GM23248 (cell line): ENCODE results near the gene ADAMTS3. TPM values are rescaled to one million over a fixed set of nuclear protein-coding genes. Genes with fewer than 3 reads are reported as not detected.

Experiments used
- DNase-seq: peaks from one replicate; pipeline ENCODE4 v3.0.0-alpha.2; 2015
- H2AFZ ChIP-seq: fragments of 200-600 bp; sonication (generic); 2 replicates; pipeline ENCODE4 v1.6.1; 2016; ENCODE audit warnings: antibody characterized with exemption
- H3F3A ChIP-seq: fragments of 200-600 bp; sonication (generic); 2 replicates; pipeline ENCODE4 v1.6.1; 2016; ENCODE audit warnings: mild to moderate bottlenecking, antibody characterized with exemption, mixed run types; ENCODE audit not compliant: insufficient read depth
- H3K27ac ChIP-seq: fragments of 200-600 bp; sonication (generic); 2 replicates; pipeline ENCODE4 v1.5.1; 2016; ENCODE audit warnings: mild to moderate bottlenecking
- H3K27me3 ChIP-seq: fragments of 200-600 bp; sonication (generic); replicated peaks from 2 replicates; pipeline ENCODE4 v1.6.1; 2016; ENCODE audit warnings: mild to moderate bottlenecking; ENCODE audit not compliant: insufficient read depth
- H3K36me3 ChIP-seq: fragments of 200-600 bp; sonication (generic); 2 replicates; pipeline ENCODE4 v1.6.1; 2016; ENCODE audit warnings: low read depth, mild to moderate bottlenecking
- H3K4me1 ChIP-seq: fragments of 200-600 bp; sonication (generic); 2 replicates; pipeline ENCODE4 v1.6.1; 2016; ENCODE audit warnings: mild to moderate bottlenecking; ENCODE audit not compliant: insufficient read depth
- H3K4me2 ChIP-seq: fragments of 200-600 bp; sonication (generic); one replicate; pipeline ENCODE4 v1.6.1; 2016; ENCODE audit warnings: mild to moderate bottlenecking; ENCODE audit not compliant: unreplicated experiment
- H3K4me3 ChIP-seq: fragments of 200-600 bp; sonication (generic); 2 replicates; pipeline ENCODE4 v1.5.1; 2016; ENCODE audit warnings: mild to moderate bottlenecking
- H3K79me2 ChIP-seq: fragments of 200-600 bp; sonication (generic); 2 replicates; pipeline ENCODE4 v1.6.1; 2016; ENCODE audit warnings: mild to moderate bottlenecking; ENCODE audit not compliant: insufficient read depth
- H3K9ac ChIP-seq: fragments of 200-600 bp; sonication (generic); 2 replicates; pipeline ENCODE4 v1.6.1; 2016; ENCODE audit warnings: mild to moderate bottlenecking
- H3K9me2 ChIP-seq: fragments of 200-600 bp; sonication (generic); 2 replicates; pipeline ENCODE4 v1.6.1; 2016; ENCODE audit warnings: mixed run types, mild to moderate bottlenecking, moderate library complexity; ENCODE audit not compliant: insufficient read depth
- H3K9me3 ChIP-seq: fragments of 200-600 bp; sonication (generic); one replicate; pipeline ENCODE4 v1.6.1; 2017; ENCODE audit warnings: low read depth
- H4K20me1 ChIP-seq: fragments of 200-600 bp; sonication (generic); 2 replicates; pipeline ENCODE4 v1.6.0; 2016; ENCODE audit not compliant: insufficient read depth
- EZH2 ChIP-seq: fragments of 200-600 bp; sonication (generic); IDR thresholded peaks from 2 replicates; pipeline ENCODE4 v1.6.1; 2018; ENCODE audit warnings: antibody characterized with exemption, mild to moderate bottlenecking; ENCODE audit not compliant: insufficient read depth, poor library complexity, severe bottlenecking
- EZH2phosphoT487 ChIP-seq: fragments of 200-600 bp; sonication (generic); IDR thresholded peaks from 2 replicates; pipeline ENCODE4 v1.6.1; 2018; ENCODE audit warnings: antibody characterized with exemption, moderate library complexity, mild to moderate bottlenecking, low read depth; ENCODE audit not compliant: insufficient read depth
- WGBS, 2 experiments: methylation state at CpG; one replicate each; pipeline ENCODE4 v1.1.6; 2015 to 2017; ENCODE audit warnings: low lambda C conversion rate in 2 of 2, low coverage in 1 of 2; ENCODE audit errors: missing lambda C conversion rate in 2 of 2; 5-methylcytosine and 5-hydroxymethylcytosine counted together
- in situ Hi-C: fragments of 300-500 bp; cut with MboI; formaldehyde crosslinking; loops from 2 replicates; pipeline ENCODE4 v1.15.0; 2020
- polyA plus RNA-seq: library from polyadenylated mRNA; unstranded; fragments of >200 nt; fragmentation: Nextera tagmentation; extraction: Ambion mirVana; gene quantifications from 2 replicates; pipeline ENCODE4 v1.2.1, GENCODE V29; 2016
- total RNA-seq: library from RNA; depleted of rRNA; stranded (reverse); fragments of >200 nt; shearing (Covaris generic); gene quantifications from 2 replicates; pipeline ENCODE4 v1.2.3, GENCODE V29; 2014

The ADAMTS3 gene
- total and polyA plus RNA-seq, 2 experiments from 2014 or later: 0.20 to 0.43 TPM

DNA sequence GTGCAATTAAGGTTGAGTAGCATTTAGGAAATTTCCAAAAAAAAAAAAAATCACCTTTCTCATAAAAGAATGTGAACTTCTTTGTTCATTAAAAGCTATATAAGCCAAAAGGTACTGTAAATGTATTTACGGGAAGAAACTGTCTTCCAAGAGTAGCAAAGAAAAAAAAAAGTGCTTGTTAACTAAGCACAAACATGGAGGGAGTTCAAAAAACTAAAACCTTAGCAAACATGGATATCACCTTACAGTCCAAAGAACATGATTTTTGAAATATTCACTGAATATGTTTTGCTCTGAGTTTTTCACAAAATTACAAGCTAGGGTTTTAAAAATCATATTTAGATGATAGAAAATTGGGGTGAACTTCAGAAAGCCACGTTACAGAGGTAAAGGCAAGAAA, 217.5 kb downstream of the ADAMTS3 start:
- H3F3A ChIP-seq: no peaks in the 10 kb centered on the region
- no peaks in the 10 kb centered on the region for H3K9me3 ChIP-seq
- no peaks in the 10 kb centered on the region for H3K79me2 ChIP-seq
- 77 to 87% methylated on average over 2 of the region's 2 CpGs for WGBS, 2 experiments
- no peak overlapping the region for H2AFZ ChIP-seq
- H4K20me1 ChIP-seq: no peaks in the 10 kb centered on the region
- no peak for DNase-seq
- no peak overlapping the region for H3K27ac ChIP-seq
- H3K4me1 ChIP-seq: no peaks in the 10 kb centered on the region; the same call in 1 of the 2 replicates
- no peak overlapping the region for H3K4me2 ChIP-seq
- H3K9ac ChIP-seq: no peak overlapping the region
- TF ChIP-seq EZH2 (no peak), EZH2phosphoT487 (no peak)
- no peaks in the 10 kb centered on the region for H3K36me3 ChIP-seq
- no peaks in the 10 kb centered on the region for H3K9me2 ChIP-seq
- H3K27me3 ChIP-seq: no peaks in the 10 kb centered on the region
- in situ Hi-C loops: no loop called here
- H3K4me3 ChIP-seq: no peak overlapping the region

GRCh38 chr4:72348701-72349100, 220.3 kb downstream of the ADAMTS3 start:
- Histone ChIP-seq H3K79me2 (no peaks in the 10 kb centered on the region), H3K36me3 (no peaks in the 10 kb centered on the region), H4K20me1 (no peaks in the 10 kb centered on the region), H3K27me3 (no peaks in the 10 kb centered on the region), H3F3A (no peaks in the 10 kb centered on the region), H3K9me3 (no peaks in the 10 kb centered on the region), H3K9ac (no peak overlapping the region), H2AFZ (no peak overlapping the region), H3K27ac (no peak overlapping the region), H3K9me2 (no peaks in the 10 kb centered on the region), H3K4me1 (no peaks in the 10 kb centered on the region; the same call in 1 of the 2 replicates), H3K4me3 (no peak overlapping the region), H3K4me2 (no peak overlapping the region)
- no peak for TF ChIP-seq EZH2phosphoT487
- TF ChIP-seq EZH2: no peak
- no peak for DNase-seq
- in situ Hi-C loops: no loop called here

GRCh38 chr4:72344418-72344817, 224.6 kb downstream of the ADAMTS3 start:
- Histone ChIP-seq H3K4me3 (no peak overlapping the region), H3K9me2 (peaks cover under 1% of the 10 kb centered on the region; the same call in 1 of the 2 replicates), H3K36me3 (no peaks in the 10 kb centered on the region), H3K27me3 (no peaks in the 10 kb centered on the region), H3K9me3 (no peaks in the 10 kb centered on the region), H3K4me2 (no peak overlapping the region), H3K4me1 (0 out of 2 replicates have a peak, but pooled peaks cover 4% of the 10 kb centered on the region), H3F3A (no peaks in the 10 kb centered on the region), H3K9ac (no peak overlapping the region), H3K79me2 (no peaks in the 10 kb centered on the region), H3K27ac (no peak overlapping the region), H4K20me1 (no peaks in the 10 kb centered on the region), H2AFZ (no peak overlapping the region)
- no peak for DNase-seq
- in situ Hi-C loops: no loop called here
- TF ChIP-seq EZH2phosphoT487 (no peak), EZH2 (no peak)

- no peak overlapping the region for H3K27ac ChIP-seq
- peaks cover 3% of the 10 kb centered on the region; the same call in 1 of the 2 replicates for H3K9me2 ChIP-seq
- H3K27me3 ChIP-seq: no peaks in the 10 kb centered on the region
- H3K4me3 ChIP-seq: no peak overlapping the region
- no peaks in the 10 kb centered on the region for H4K20me1 ChIP-seq
- H3K36me3 ChIP-seq: no peaks in the 10 kb centered on the region
- in situ Hi-C loops: no loop called here
- no peaks in the 10 kb centered on the region for H3F3A ChIP-seq
- no peak overlapping the region; the same call in 1 of the 2 replicates for H2AFZ ChIP-seq
- H3K4me2 ChIP-seq: no peak overlapping the region
- 37 to 44% methylated on average over 2 of the region's 2 CpGs for WGBS, 2 experiments
- DNase-seq: no peak
- H3K9me3 ChIP-seq: no peaks in the 10 kb centered on the region
- no peak overlapping the region for H3K9ac ChIP-seq
- TF ChIP-seq EZH2 (no peak), EZH2phosphoT487 (no peak)
- 0 out of 2 replicates have a peak, but pooled peaks cover 4% of the 10 kb centered on the region for H3K4me1 ChIP-seq
- no peaks in the 10 kb centered on the region for H3K79me2 ChIP-seq
Measured at GRCh38 chr4:72341432-72341820, 227.6 kb downstream of the ADAMTS3 start.
